Measurements from ENCODE around the gene GPRASP3.
"Not testable (repeated sequence)": the region's sequence is repeated elsewhere in the genome, so short reads cannot be mapped to it uniquely, and the experiment has no call there.

- TF ChIP-seq, protein P1, sequence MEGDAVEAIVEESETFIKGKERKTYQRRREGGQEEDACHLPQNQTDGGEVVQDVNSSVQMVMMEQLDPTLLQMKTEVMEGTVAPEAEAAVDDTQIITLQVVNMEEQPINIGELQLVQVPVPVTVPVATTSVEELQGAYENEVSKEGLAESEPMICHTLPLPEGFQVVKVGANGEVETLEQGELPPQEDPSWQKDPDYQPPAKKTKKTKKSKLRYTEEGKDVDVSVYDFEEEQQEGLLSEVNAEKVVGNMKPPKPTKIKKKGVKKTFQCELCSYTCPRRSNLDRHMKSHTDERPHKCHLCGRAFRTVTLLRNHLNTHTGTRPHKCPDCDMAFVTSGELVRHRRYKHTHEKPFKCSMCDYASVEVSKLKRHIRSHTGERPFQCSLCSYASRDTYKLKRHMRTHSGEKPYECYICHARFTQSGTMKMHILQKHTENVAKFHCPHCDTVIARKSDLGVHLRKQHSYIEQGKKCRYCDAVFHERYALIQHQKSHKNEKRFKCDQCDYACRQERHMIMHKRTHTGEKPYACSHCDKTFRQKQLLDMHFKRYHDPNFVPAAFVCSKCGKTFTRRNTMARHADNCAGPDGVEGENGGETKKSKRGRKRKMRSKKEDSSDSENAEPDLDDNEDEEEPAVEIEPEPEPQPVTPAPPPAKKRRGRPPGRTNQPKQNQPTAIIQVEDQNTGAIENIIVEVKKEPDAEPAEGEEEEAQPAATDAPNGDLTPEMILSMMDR (IDR thresholded peaks at IDR 0.05) = not testable (repeated sequence)
- not testable (repeated sequence) for TF ChIP-seq POLR2A (IDR thresholded peaks at IDR 0.05)
Measured at GRCh38 chrX:102677479-102677878, 43.1 kb upstream of the GPRASP3 start.
